Fibroblast of skin of back (primary cell): ENCODE data around the gene GRAMD2B.
"Not testable (repeated sequence)": the region's sequence is repeated elsewhere in the genome, so short reads cannot be mapped to it uniquely, and the experiment has no call there.

Experiments
- DNase-seq: peaks from one replicate; pipeline ENCODE4 v3.0.0-alpha.2; 2013

The GRAMD2B gene

DNA sequence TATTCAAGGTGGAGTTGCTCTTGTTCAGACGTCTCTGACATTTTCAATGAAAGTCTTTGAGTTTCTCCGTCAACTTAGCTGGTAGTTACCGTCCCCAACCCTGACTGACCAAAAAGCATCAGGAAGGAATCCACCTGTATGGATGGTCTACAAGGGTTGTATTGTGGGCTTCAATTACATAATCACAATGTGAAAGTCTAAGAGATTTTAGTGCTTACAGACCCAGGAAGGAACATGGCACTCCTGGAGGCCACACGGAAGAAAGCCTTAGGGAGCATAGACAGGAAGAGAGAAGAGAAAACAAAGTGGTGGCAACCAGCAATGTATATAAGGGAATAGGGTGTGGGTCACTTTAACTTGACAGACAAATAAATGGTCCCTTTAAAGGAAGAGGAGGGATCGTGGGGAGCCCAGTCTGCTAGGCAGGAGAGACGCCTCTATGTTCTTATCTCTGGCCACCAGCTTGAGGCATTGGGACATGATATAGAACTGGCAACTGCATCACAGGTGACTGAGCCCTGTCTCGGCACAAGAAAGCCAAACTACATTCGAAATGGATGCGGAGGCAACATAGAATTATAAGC lies 91.4 kb downstream of the GRAMD2B start:
- no peak for DNase-seq

DNA sequence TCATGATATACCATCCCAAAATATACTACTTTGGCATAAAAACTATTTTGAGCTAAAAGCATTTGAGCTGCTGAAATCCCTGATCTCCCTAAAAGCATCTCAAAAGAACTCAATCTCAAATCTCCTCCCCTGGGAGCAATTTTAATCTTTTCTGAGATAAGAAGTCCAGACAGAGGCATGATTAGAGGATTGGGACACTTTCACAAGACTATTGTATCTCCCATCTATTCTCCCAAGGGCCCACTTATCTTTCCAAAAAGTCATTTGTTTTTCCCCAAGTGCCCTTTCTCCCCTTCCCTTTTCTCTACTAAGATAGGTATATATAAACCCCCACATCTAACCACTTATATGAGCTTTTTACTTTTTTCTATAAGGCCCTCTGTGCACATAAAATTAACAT lies 92.1 kb downstream of the GRAMD2B start:
- DNase-seq, result peak; percentile 22

DNA sequence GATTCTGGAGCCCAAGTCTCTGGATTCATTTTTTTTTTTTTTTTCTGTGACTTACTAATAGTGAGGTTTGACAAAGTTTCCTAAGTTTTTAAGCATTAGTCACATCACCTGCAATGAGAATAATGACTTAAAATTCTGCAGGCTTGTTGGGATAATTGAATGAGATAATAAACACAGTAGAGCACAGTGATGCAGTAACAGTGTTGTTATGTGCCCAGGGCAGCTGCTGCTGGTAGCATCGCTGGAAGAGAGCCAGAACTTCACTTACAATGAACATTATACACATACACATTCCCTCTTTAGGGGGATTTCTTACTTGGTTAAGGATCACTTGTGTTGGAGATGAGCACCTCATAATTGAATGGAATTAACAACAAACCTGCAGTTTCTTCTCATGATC lies 92.9 kb downstream of the GRAMD2B start:
- peak; percentile 57 for DNase-seq

DNA sequence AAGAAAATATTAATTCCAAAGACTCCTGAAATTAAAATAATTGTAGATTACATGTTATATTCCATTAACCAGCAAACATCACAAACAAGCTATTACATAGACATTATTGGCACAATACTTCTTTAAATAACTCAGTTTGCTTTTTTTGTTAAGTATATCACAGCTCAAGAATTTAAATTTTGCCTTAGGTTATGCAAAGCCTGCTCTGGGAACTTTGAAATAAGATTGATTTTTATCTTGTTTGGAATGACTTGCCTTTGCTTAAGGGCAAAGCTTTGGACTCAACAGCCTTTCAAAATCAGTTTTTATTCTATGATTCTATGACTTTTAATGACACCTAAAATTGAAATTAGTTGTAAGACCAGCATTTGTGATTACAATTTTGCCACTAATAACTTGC lies 93.6 kb downstream of the GRAMD2B start:
- DNase-seq, result peak; percentile 24

DNA sequence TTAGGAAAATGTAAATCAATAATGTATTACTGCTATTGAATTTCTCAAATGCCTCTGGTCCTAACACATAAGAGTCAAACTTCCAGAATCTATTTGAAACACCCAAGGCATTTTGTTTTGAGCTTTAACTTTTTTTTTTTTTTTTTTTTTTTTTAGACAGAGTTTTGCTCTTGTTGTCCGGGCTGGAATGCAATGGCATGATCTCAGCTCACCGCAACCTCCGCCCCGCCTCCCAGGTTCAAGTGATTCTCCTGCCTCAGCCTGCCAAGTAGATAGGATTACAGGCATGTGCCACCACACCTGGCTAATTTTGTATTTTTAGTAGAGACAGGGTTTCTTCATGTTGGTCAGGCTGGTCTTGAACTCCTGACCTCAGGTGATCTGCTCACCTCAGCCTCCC lies 96.0 kb downstream of the GRAMD2B start:
- not testable (repeated sequence) for DNase-seq

DNA sequence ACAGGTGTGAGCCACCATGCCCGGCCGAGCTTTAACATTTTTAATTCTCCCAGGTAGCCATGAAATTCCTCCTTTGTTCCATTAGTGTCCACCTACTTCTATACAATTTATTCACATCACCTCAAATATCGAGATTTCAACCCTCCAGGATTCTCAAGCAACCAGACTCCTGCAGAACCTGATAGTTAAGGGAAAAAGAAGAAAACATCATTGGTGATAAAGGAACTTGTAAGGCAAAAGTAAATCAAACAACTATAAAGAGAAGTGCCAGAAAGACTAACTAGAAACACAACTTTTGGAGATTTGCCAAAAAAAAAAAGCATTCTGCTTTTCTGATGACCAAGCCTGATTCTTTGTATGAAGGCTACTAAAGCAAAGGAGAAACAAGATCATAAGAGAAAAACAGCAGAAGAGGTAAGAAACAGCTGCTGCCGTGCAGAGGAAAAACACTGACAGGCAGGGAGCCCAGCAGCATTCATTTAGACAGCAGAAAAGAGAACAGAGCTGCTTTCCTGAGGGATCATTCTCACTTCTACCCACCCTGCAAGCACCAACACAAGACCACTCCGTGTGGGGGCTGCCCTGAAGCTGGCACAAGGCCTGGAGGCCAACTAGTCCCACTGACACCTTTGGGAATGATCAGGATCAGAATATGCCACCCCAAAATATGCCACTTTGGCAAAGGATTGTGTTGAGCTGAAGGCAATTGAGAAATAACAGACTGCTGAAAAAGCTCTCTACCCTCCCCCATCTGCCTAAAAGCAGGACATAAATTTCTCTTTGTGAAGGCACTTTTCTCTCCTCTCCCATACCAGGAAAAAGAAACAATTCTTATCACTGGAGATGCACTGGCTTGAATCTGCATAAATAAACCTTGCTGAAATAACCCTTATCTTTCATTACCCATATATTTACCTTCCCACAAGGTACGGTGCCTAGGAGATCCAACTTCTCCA lies 96.7 kb downstream of the GRAMD2B start:
- DNase-seq, result no peak

DNA sequence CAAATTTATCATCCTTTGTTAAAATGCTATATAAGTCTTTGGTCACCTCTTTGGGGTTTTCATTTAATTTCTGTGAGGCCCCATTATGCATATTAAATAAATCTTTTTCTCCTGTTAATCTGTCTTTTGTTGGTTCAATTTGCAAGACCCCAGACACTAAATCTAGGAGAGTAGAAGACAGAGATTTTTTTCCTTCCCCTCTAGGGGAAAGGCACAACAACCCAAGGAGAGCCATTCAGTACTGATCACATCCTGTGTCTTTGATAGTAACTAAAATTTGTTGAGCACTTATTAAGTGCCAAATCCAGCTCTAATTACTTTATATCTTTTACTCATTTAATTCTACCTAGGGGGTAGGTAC lies 97.4 kb downstream of the GRAMD2B start:
- DNase-seq, result no peak

DNA sequence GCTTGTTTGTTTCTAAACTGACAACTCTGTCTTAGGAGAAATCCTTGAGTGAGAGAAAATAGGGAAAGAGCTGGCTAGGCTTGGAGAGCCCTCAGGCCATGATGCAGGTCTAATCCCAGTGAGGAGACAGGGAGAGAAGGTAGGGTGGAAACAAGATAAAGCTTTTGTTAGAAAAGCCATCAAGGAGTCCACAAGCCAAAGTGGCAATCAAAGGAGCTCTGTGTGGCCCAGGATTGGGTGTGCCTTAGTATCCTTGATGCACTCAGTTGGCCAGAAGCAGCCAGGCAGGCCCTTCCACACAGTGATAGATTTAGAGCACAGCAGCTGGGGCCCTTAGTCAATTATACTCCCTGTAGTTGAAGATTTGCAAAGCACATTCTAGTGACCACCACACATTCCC lies 97.9 kb downstream of the GRAMD2B start:
- DNase-seq, result no peak

DNA sequence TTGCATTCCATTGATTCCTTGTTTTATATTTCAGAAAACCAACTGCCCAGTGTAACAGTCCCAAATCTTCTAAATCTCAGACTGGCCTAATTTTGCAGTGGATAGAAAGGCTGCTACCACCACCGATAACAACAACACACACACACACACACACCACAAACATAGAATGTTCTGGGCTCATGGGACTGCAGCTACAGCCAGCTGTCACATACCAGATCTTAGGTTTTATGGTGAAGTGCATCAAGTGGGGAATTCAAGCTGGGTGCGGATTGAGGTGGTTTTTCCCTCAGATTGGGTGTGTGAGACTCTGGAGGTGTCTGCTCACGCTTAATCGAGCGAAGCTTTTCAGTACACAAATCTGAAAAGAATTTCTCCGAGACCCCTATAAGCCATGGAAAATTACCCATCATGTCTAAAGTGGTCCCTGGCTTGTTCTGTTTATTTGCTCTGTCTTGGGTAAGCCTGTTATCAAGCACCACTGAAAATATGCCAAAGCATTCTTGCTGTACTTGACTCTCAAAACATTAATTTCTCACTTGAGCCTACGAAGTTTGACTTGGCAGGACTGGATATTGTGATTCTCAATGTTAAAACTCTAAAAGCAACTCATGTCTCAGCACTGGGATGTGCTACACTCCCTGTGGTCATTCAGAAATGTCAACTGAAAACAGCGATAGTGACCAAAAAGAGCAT lies 100.8 kb downstream of the GRAMD2B start:
- DNase-seq, result peak; percentile 35

DNA sequence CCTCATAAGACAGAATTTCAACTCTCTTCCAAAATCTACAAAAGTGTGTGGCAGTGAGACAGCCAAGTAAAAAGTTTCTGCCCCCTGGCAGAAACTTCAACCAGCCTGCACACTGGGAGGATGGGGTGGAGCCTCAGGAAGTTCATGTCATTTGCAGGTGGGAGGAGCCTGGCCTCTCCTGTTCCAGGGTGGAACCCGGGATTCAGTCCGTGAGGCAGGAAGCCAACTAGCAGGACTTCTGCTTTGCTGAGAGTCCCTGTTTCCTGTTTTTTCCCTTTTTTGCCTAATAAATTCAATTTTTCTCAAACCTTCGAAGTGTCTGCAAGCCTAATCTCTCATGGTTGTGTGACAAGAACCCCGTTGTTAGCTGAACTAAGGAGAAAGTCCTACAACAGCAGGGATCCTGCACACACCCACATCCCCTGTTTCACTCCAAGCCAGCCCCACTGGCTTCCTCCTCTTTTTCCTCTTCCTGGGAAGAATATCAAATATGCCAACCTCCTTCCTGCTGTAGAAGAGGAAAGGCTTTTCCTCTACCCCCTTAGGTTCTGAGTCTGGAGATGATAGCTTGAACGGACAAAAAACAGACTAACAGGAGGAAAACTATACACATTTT lies 102.5 kb downstream of the GRAMD2B start:
- DNase-seq, result peak; percentile 68

DNA sequence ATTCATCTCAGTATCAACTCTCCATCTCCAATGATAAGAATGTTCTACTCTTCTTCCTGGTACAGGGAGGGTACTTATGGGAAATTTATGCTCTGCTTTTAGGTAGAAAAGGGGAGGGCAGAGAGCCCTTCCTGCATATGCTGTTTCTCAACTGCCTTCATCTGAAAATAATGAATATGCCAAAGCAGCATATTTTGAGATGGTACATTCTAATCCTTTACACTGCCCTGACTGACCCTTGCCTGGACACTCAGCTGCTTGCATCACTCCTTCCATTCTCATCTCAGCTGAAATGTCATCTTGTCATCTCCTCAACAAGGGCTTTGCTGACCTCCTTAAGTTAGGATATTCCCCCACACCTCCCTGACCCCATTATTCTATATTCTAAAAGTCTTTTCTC lies 103.3 kb downstream of the GRAMD2B start:
- no peak for DNase-seq

DNA sequence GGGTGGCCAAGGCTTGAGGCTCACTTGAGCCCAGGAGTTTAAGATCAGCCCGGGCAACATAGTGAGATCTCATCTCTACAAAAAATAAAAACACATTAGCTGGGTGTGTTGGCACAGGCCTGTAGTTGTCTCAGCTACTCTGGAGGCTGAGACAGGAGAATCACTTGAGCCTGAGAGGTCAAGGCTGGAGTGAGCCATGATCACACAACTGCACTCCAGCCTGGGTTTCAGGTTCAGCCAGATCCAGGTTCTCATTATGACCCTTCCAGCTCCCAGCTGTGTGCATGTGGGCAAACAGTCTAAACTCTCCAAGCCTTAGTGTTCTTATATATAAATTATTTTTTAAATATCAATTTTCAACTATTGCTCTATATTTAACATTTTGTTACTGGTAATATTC lies 103.9 kb downstream of the GRAMD2B start:
- no peak for DNase-seq

DNA sequence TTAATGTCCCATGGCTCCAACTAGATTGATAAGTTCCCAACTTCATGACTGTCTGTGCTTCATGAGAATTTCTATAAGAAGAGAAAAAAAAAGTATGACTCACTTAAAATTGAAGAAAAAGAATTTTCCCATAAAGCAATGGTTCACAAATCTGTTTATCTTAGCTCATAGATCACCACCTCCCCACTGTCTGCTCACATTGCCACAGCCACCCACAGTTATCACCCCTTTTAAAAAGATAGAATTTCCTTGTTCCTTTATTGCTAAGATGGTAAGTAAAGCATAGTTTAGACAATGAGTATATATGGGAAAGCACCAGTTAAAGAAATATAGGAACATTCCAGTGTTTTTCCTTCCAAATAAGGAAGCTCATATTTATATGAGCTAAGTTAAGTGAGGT lies 104.7 kb downstream of the GRAMD2B start:
- DNase-seq, result peak; percentile 93

DNA sequence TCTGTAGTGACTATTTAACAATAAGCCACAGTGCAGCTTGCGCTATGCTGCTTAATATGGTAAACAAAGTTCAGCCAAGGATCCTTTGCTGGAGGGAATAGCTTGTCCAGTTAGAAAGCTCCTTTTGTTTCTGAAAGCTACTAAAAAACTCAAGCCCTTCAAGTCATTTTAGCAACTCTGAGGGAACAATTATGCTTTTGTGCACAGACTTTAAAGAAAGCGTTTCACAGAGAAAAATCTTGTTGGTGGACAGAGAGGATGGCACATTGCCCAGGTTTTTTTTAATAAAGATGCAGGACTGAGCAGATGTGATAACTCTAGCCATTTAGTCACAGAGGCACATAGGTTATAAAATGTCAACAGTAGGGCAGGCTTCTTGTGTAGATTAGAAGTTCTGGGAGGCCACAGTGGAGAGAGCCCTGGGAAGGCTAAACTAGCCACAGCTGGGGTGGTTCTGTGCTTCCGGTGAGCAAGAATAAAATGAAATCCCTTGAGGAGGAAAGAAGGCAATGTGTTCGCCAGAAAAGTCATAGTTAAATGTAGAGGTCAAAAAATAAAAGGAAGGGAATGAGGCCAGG lies 108.4 kb downstream of the GRAMD2B start:
- DNase-seq, result peak; percentile 42

DNA sequence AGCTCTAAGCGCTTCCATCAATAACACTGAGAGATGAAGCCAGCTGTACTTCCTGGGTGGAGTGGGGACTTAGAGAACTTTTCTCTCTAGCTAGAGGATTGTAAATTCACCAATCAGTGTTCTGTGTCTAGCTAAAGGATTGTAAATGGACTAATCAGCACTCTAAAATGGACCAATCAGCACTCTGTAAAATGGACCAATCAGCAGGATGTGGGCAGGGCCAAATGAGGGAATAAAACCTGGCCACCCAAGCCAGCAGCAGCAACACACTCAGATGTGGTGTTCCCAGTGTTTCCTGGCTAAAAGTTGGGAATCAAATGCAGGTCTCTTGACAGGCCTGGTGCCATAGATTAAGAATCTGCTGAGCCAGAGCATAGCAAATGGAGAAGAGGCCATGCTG lies 111.3 kb downstream of the GRAMD2B start:
- DNase-seq, result no peak

DNA sequence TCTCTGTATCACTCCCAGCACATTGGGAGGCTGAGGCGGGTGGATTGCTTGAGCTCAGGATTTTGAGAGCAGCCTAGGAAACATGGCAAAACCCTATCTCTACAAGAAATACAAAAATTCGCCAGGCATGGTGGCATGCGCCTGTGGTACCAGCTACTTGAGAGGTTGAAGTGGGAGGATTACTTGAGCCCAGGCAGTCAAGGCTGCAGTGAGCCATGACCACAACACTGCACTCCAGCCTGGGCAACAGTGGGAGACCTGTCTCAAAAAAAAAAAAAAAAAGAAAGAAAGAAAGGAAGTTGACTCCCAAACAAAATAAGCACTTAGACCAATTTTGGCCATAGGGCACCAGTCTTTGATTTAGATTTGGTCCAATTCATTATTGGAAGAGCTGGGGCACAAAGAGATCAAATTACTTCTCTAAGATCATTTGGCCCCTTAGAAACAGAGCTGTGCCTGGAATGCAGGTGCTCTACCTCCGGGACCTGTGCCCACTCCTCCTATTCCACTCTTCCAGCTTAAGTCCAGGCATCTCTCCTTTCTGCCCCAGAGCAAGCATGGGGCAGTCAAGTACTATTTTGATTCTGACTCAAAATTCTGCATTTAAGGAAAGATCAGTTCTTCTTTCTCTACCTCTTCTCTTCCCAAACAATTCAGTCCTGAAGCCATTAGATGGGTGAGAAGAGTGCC lies 112.8 kb downstream of the GRAMD2B start:
- no peak for DNase-seq

DNA sequence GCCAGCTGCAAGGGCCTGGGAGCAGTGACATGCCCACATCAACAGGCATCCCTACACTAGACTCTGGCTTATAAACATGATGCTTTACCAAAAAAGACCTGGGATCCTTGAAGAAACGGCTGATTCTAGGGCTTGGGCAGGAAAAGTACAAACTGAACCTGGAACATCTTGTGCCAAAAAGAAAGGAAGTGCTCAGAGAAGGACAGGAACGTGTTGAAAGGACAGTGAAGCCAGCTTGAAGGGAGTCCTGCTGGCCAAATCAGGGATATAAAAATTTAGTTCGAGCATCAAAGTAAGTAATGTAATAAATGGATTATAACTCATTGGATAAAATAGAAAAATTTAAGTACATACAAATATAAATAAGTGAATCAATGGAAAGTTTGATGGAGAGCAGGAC lies 113.7 kb downstream of the GRAMD2B start:
- DNase-seq, result no peak

DNA sequence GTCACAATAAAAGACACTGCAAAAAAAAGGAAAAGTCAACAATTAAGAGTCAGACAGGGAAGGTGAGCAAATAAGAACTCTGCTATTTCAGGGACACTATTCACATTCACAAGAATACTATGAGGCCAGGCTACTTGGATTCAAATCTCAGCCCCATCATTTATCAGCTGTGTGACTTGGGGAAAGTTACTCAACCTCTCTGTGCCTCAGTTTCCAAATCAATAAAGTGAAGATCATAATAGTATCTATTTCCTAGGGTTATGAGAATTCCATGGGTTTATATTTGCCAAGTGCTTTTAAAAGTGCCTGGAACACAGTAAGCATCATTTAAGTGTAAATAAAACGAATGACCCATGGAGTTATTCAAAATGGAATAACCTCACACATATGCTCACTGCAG lies 115.4 kb downstream of the GRAMD2B start:
- no peak for DNase-seq

DNA sequence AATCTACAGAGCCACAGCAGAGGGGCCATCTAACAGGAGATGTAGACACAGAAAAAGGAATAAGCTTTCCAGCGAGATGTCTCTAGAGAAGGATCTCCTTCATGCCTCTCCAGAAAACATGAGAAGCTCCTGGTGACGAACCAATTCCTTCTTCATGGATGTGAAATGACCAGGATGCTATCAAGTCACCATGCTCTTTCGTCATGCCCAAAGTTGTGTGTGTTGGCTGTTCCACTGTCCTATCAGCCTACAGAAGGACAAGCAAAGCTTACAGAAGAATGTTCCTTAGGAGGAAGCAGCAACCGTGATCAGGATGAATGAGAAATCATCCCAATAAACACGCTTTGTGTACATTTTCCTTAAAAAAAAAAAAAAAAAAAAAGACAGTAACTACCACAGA lies 117.4 kb downstream of the GRAMD2B start:
- no peak for DNase-seq

DNA sequence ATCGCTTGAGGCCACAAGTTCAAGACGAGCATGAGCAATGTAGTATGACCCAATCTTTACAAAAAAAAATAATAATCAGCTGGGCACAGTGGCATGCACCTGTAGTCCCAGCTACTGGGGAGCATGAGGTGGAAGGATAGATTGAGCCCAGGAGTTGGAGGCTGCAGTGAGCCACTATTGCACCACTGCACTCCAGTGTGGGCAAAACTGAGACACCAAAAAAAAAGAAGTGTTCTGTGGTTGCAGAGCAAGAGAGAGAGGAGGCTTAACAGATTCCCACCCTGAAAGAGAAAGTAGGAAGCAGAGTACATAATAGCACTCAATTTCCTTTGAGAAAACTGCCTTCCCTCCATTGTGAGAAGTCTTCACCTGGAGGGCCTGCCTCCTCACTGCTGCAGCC lies 119.2 kb downstream of the GRAMD2B start:
- no peak for DNase-seq

DNA sequence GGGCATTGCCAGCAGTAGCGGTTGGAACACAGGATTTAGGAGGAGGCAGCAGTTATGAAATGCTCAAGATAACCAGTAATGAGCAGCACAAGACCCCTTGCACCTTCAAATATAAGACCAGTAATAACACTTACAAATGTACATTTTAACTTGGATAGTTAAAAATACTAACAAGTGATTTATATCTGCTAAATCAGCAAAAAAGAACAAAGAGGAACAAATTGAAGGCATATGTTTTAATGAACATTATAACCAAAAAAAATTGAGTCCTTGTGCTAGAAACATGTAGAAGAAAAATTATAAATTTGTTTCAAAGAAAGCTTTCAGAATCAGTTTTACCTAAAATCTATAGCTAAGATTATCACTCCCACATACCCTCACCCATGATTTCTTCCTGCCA lies 119.8 kb downstream of the GRAMD2B start:
- no peak for DNase-seq

DNA sequence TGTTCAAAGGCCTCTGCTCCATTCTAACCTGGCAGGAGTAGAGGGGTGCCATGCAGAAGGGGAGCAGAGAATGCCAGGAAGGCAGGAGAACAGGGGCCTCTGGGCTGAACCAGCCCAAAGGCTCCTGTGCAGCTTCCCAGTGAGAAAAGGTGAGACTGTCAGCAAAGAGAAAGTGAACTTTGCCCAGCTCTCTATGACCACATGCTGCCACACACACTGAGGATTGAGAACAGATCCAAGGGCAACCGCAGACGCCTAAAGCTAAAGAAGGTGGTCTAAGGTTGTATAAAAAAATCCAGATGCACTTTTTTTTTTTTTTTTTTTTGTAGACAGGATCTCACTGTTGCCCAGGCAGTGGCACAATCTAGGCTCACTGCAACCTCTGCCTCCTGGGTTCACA lies 120.5 kb downstream of the GRAMD2B start:
- no peak for DNase-seq
